K562 (cell line): ENCODE results near the gene SFR1. TPM values are rescaled to one million over a fixed set of nuclear protein-coding genes. Genes with fewer than 3 reads are reported as not detected.

ENCODE experiments used
- ARID3A ChIP-seq: IDR thresholded peaks from 2 replicates; pipeline ENCODE4 v1.6.1; 2012; ENCODE audit warnings: low read depth, low read length, improper control_type of control experiment, borderline replicate concordance
- MTA1 ChIP-seq: fragments of 450-650 bp; IDR thresholded peaks from 2 replicates; pipeline ENCODE4 v1.6.1; 2017; ENCODE audit warnings: borderline replicate concordance
- MYBL2 ChIP-seq, 2 experiments: fragments of 450-650 bp in 1 of 2; sonication (generic) in 1 of 2; formaldehyde crosslinking in 1 of 2; IDR thresholded peaks; 2 replicates each; pipeline versions ENCODE4 v1.6.1 to v1.8.1; 2017 to 2022; ENCODE audit warnings: borderline replicate concordance in 1 of 2, inconsistent platforms in 1 of 2, low read depth in 1 of 2, mild to moderate bottlenecking in 1 of 2, missing genetic modification reagents in 1 of 2, moderate library complexity in 1 of 2
- NCOR1 ChIP-seq: fragments of 450-650 bp; IDR thresholded peaks from 2 replicates; pipeline ENCODE4 v1.6.1; 2016; ENCODE audit warnings: mild to moderate bottlenecking, moderate library complexity
- PHF21A ChIP-seq: fragments of 450-650 bp; IDR thresholded peaks from 2 replicates; pipeline ENCODE4 v1.6.1; 2017; ENCODE audit warnings: low read depth, borderline replicate concordance
- PRDM10 ChIP-seq: fragments of 450-650 bp; IDR thresholded peaks from 2 replicates; pipeline ENCODE4 v1.6.1; 2018; ENCODE audit not compliant: partially characterized antibody
- PYGO2 ChIP-seq: fragments of 450-650 bp; IDR thresholded peaks from 2 replicates; pipeline ENCODE4 v1.6.1; 2016; ENCODE audit warnings: mild to moderate bottlenecking, missing genetic modification characterization, moderate library complexity, missing compliant biosample characterization
- RUNX1 ChIP-seq: sonication (generic); IDR thresholded peaks from 2 replicates; pipeline ENCODE4 v1.6.1; 2016; ENCODE audit warnings: antibody characterized with exemption, low read depth
- SAFB ChIP-seq: fragments of 200-400 bp; formaldehyde crosslinking; IDR thresholded peaks from 2 replicates; pipeline ENCODE4 v1.6.1; 2017; ENCODE audit warnings: low read depth, low read length, borderline replicate concordance
- TAF9B ChIP-seq: fragments of 450-650 bp; IDR thresholded peaks from 2 replicates; pipeline ENCODE4 v1.6.1; 2018; ENCODE audit warnings: mild to moderate bottlenecking; ENCODE audit not compliant: partially characterized antibody
- TBP ChIP-seq: optimal IDR thresholded peaks from 2 replicates; pipeline ENCODE3; 2011; ENCODE audit warnings: low read depth, low read length, improper control_type of control experiment
- TGIF2 ChIP-seq: sonication (generic); formaldehyde crosslinking; IDR thresholded peaks from 2 replicates; pipeline ENCODE4 v1.8.1; 2022; ENCODE audit warnings: mild to moderate bottlenecking, missing genetic modification reagents, moderate library complexity
- TRIM28 ChIP-seq: fragments of 450-650 bp; IDR thresholded peaks from 2 replicates; pipeline ENCODE4 v1.6.1; 2017
- UBTF ChIP-seq, 2 experiments: IDR thresholded peaks; 2 replicates each; pipeline ENCODE4 v1.6.1; 2012; ENCODE audit warnings: improper control_type of control experiment in 2 of 2, low read depth in 2 of 2, low read length in 2 of 2, borderline replicate concordance in 1 of 2
- polyA plus RNA-seq, 8 experiments: library from polyadenylated mRNA; depleted of rRNA in 4 of 8; stranded (reverse) in 5 of 8; unstranded in 3 of 8; fragments of >200 nt; fragmentation: Nextera tagmentation in 2 of 8; fragmentation: Illumina TruSeq in 1 of 8; extraction: Ambion mirVana in 2 of 8; extraction: Trizol in 1 of 8; gene quantifications; 2 replicates each; pipeline versions ENCODE4 v1.2.1 to v1.2.3, GENCODE V29; 2011 to 2014; ENCODE audit warnings: inconsistent platforms in 1 of 8, missing spikeins in 1 of 8
- total RNA-seq, 7 experiments: library from RNA; depleted of rRNA in 6 of 7; stranded (reverse); fragments of >200 nt in 6 of 7; fragmentation: Illumina TruSeq in 2 of 7; extraction: Trizol in 2 of 7; gene quantifications; 2 replicates each; pipeline versions ENCODE4 v1.2.1 to v1.2.3, GENCODE V29; 2011 to 2021; ENCODE audit warnings: low replicate concordance in 1 of 7

Gene SFR1
- total and polyA plus RNA-seq, 9 of the 15 experiments (the other 6 are each of a cell fraction or from before 2014, with no cell fraction given): 4.3 to 18.7 (median 9.1) TPM

GRCh38 chr10:104122225-104123107 is 495 bp downstream of the SFR1 start (continued):
- TF ChIP-seq PRDM10: peak; percentile 95
- no peak for TF ChIP-seq MYBL2 (IDR thresholded peaks at IDR 0.05; ENCODE audit: low read depth)
- no peak for TF ChIP-seq MYBL2 (CRISPR knock-in tag; IDR thresholded peaks at IDR 0.05; ENCODE audit: borderline replicate concordance)
- TF ChIP-seq UBTF (IDR thresholded peaks at IDR 0.05; ENCODE audit: borderline replicate concordance in 1 of 2, low read depth in 2 of 2, low read length in 2 of 2): 0 out of 4 replicates have a peak, but pooled peaks of 1 of the 2 experiments have one; percentile 28
- TF ChIP-seq PYGO2: no peak
- no peak for TF ChIP-seq ARID3A
- no peak for TF ChIP-seq TGIF2 (CRISPR knock-in tag)
- TF ChIP-seq TRIM28: no peak
- TF ChIP-seq NCOR1: no peak
- TF ChIP-seq MTA1: no peak
- TF ChIP-seq TAF9B: peak; percentile 57
- no peak for TF ChIP-seq RUNX1
- TF ChIP-seq TBP: peak; percentile 10
- TF ChIP-seq PHF21A: no peak
- TF ChIP-seq SAFB: no peak
